K562 (cell line): Measurements from ENCODE around the gene NUDT1. TPM values are rescaled to one million over a fixed set of nuclear protein-coding genes. Genes with fewer than 3 reads are reported as not detected.

Source experiments
- CBX3 ChIP-seq, 2 experiments: IDR thresholded peaks; 1 replicate in 1 of 2; 2 replicates in 1 of 2; pipeline ENCODE4 v1.6.1; 2012; ENCODE audit warnings: inconsistent platforms in 2 of 2, low read length in 2 of 2, borderline replicate concordance in 1 of 2, control low read depth in 1 of 2
- CTCFL ChIP-seq: IDR thresholded peaks from 2 replicates; pipeline ENCODE4 v1.6.1; 2011; ENCODE audit warnings: borderline replicate concordance, low read depth, mild to moderate bottlenecking, moderate library complexity, low read length; ENCODE audit not compliant: insufficient read depth, poor library complexity, severe bottlenecking
- GABPB1 ChIP-seq: sonication (generic); formaldehyde crosslinking; IDR thresholded peaks from 2 replicates; pipeline ENCODE4 v1.8.0; 2022; ENCODE audit warnings: mild to moderate bottlenecking, missing genetic modification reagents
- HMG20B ChIP-seq: fragments of 250-450 bp; sonication (Bioruptor Pico); IDR thresholded peaks from 2 replicates; pipeline ENCODE4 v1.5.0; 2021; ENCODE audit warnings: mild to moderate bottlenecking
- HMGN3 ChIP-seq: IDR thresholded peaks from 2 replicates; pipeline ENCODE4 v1.6.1; 2011; ENCODE audit warnings: borderline replicate concordance, low read depth, mild to moderate bottlenecking, mixed read lengths, low read length; ENCODE audit not compliant: insufficient read length; ENCODE audit errors: extremely low read depth
- JUND ChIP-seq, 2 experiments: IDR thresholded peaks; 2 replicates in 1 of 2; 3 replicates in 1 of 2; pipeline ENCODE4 v1.6.1; 2011; ENCODE audit warnings: borderline replicate concordance in 2 of 2, low read depth in 2 of 2, low read length in 2 of 2, improper control_type of control experiment in 1 of 2, missing biosample characterization in 1 of 2, missing genetic modification characterization in 1 of 2, missing genetic modification reagents in 1 of 2
- KAT2B ChIP-seq: IDR thresholded peaks from one replicate; pipeline ENCODE4 v1.6.1; 2012; ENCODE audit warnings: low read depth, mild to moderate bottlenecking, control low read depth, inconsistent platforms, low read length, moderate library complexity
- MBD2 ChIP-seq: sonication (generic); IDR thresholded peaks from 2 replicates; pipeline ENCODE4 v1.6.1; 2016; ENCODE audit warnings: low read depth, borderline replicate concordance
- MED1 ChIP-seq: sonication (generic); formaldehyde crosslinking; IDR thresholded peaks from 2 replicates; pipeline ENCODE4 v1.8.1; 2023; ENCODE audit warnings: missing genetic modification reagents, borderline replicate concordance
- MTA1 ChIP-seq: fragments of 450-650 bp; IDR thresholded peaks from 2 replicates; pipeline ENCODE4 v1.6.1; 2017; ENCODE audit warnings: borderline replicate concordance
- NBN ChIP-seq: fragments of 450-650 bp; IDR thresholded peaks from 2 replicates; pipeline ENCODE4 v1.6.1; 2016; ENCODE audit warnings: low read depth, mild to moderate bottlenecking
- PHF8 ChIP-seq: fragments of 200-600 bp; sonication (generic); IDR thresholded peaks from 2 replicates; pipeline ENCODE4 v1.6.1; 2012; ENCODE audit warnings: mixed run types, mild to moderate bottlenecking, inconsistent platforms, low read length, moderate library complexity, borderline replicate concordance
- POLR2AphosphoS5 ChIP-seq: IDR thresholded peaks from 2 replicates; pipeline ENCODE4 v1.6.1; 2011; ENCODE audit warnings: mild to moderate bottlenecking, low read depth, low read length, moderate library complexity; ENCODE audit not compliant: control insufficient read depth, insufficient read depth
- PTRF ChIP-seq: fragments of 450-650 bp; IDR thresholded peaks from 2 replicates; pipeline ENCODE4 v1.6.1; 2016; ENCODE audit warnings: mild to moderate bottlenecking, missing genetic modification characterization, missing compliant biosample characterization
- RNF2 ChIP-seq: sonication (generic); IDR thresholded peaks from 2 replicates; pipeline ENCODE4 v1.6.1; 2016
- SMAD2 ChIP-seq: fragments of 150-350 bp; IDR thresholded peaks from 2 replicates; pipeline ENCODE4 v1.6.1; 2014; ENCODE audit warnings: low read depth, mild to moderate bottlenecking, low read length
- ZNF175 ChIP-seq: fragments of 200-800 bp; sonication (Bioruptor generic); IDR thresholded peaks from 2 replicates; pipeline ENCODE4 v1.6.1; 2016; ENCODE audit warnings: low read depth, mild to moderate bottlenecking, missing genetic modification characterization, missing compliant biosample characterization
- ZNF717 ChIP-seq: fragments of 250-450 bp; sonication (Bioruptor Pico); IDR thresholded peaks from 2 replicates; pipeline ENCODE4 v1.5.0; 2021
- ZNF75A ChIP-seq: fragments of 450-650 bp; formaldehyde crosslinking; IDR thresholded peaks from 2 replicates; pipeline ENCODE4 v1.4.0; 2020; ENCODE audit warnings: mild to moderate bottlenecking
- polyA plus RNA-seq, 8 experiments: library from polyadenylated mRNA; depleted of rRNA in 4 of 8; stranded (reverse) in 5 of 8; unstranded in 3 of 8; fragments of >200 nt; fragmentation: Nextera tagmentation in 2 of 8; fragmentation: Illumina TruSeq in 1 of 8; extraction: Ambion mirVana in 2 of 8; extraction: Trizol in 1 of 8; gene quantifications; 2 replicates each; pipeline versions ENCODE4 v1.2.1 to v1.2.3, GENCODE V29; 2011 to 2014; ENCODE audit warnings: inconsistent platforms in 1 of 8, missing spikeins in 1 of 8
- total RNA-seq, 7 experiments: library from RNA; depleted of rRNA in 6 of 7; stranded (reverse); fragments of >200 nt in 6 of 7; fragmentation: Illumina TruSeq in 2 of 7; extraction: Trizol in 2 of 7; gene quantifications; 2 replicates each; pipeline versions ENCODE4 v1.2.1 to v1.2.3, GENCODE V29; 2011 to 2021; ENCODE audit warnings: low replicate concordance in 1 of 7
- TF ChIP-seq, protein P1 (sequence below): sonication (generic); formaldehyde crosslinking; IDR thresholded peaks from 2 replicates; pipeline ENCODE4 v1.8.0; 2022; ENCODE audit warnings: missing genetic modification reagents, mild to moderate bottlenecking, moderate library complexity, borderline replicate concordance
- TF ChIP-seq, protein P2 (sequence below), 2 experiments: fragments of 450-650 bp in 1 of 2; IDR thresholded peaks; 2 replicates each; pipeline ENCODE4 v1.6.1; 2011 to 2017; ENCODE audit warnings: low read depth in 2 of 2, antibody characterized with exemption in 1 of 2, borderline replicate concordance in 1 of 2, low read length in 1 of 2, mild to moderate bottlenecking in 1 of 2, mixed read lengths in 1 of 2; ENCODE audit not compliant: control insufficient read depth in 1 of 2

NUDT1 gene
- total and polyA plus RNA-seq, 9 of the 15 experiments (the other 6 are each of a cell fraction or from before 2014, with no cell fraction given) = 5.3 to 73.3 (median 29.6) TPM

DNA sequence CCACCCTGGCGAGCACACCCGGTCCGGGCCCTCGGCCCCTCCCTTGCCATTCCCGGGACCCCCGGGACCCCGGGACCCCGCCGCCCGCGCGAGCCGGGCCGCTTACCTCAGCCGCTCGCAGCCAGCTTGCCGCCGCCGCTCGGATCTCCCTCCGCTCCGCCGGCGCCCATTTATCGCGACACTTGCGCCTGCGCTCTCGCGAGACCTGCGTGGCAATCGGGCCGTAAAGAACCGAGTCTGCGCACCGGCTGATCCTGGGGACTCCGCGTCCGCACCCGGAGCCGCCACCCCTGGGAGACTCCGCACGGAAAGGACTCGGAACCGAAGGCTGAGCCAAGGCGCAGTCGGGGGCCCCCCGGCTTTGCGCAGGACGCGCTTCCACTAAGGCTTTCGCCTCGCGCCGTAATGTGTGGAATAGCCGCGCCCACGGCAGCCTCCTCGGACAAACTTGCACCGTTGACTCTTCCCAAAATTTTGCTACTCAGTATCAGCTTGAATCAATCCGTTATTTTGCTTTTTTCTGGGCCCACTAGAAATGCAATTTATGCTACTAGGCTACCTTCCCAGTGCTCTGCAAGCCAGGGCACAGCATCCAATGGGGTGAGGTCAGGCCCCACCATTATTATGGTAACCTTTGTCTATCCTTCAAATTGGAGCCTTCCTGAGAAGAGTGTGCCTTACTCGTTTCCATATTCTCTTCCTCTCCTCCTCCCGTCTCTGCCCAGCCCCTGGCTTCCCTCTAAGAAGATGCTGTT, 9.1 kb upstream of the NUDT1 start, which contains the start of gene MAD1L1 (continued):
- TF ChIP-seq, protein P1, sequence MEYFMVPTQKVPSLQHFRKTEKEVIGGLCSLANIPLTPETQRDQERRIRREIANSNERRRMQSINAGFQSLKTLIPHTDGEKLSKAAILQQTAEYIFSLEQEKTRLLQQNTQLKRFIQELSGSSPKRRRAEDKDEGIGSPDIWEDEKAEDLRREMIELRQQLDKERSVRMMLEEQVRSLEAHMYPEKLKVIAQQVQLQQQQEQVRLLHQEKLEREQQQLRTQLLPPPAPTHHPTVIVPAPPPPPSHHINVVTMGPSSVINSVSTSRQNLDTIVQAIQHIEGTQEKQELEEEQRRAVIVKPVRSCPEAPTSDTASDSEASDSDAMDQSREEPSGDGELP (CRISPR knock-in tag) = peak; percentile 81
- TF ChIP-seq SMAD2 (no peak), MED1 (CRISPR knock-in tag) (no peak), ZNF717 (CRISPR knock-in tag) (no peak), JUND (IDR thresholded peaks at IDR 0.05; ENCODE audit: borderline replicate concordance, low read depth, low read length) (peak; percentile 26; the same call in 1 of the 2 replicates), JUND (tag; IDR thresholded peaks at IDR 0.05; ENCODE audit: borderline replicate concordance, low read depth, low read length) (no peak; the same call in 2 of the 3 replicates), ZNF75A (CRISPR knock-in tag) (no peak), NBN (0 out of 2 replicates have a peak, but pooled peaks have one; percentile 21), POLR2AphosphoS5 (peak; percentile 80), PHF8 (peak; percentile 69; the same call in 1 of the 2 replicates), RNF2 (peak; percentile 62; the same call in 1 of the 2 replicates), KAT2B (no peak), CTCFL (no peak), GABPB1 (CRISPR knock-in tag) (peak; percentile 69; the same call in 1 of the 2 replicates), ZNF175 (CRISPR knock-in tag) (no peak), MTA1 (peak; percentile 75; the same call in 1 of the 2 replicates), PTRF (tag) (no peak), HMG20B (CRISPR knock-in tag) (no peak), MBD2 (no peak), HMGN3 (peak; percentile 81), CBX3 (IDR thresholded peaks at IDR 0.05; ENCODE audit: borderline replicate concordance in 1 of 2, low read length in 2 of 2) (no peak)
- TF ChIP-seq, protein P2, sequence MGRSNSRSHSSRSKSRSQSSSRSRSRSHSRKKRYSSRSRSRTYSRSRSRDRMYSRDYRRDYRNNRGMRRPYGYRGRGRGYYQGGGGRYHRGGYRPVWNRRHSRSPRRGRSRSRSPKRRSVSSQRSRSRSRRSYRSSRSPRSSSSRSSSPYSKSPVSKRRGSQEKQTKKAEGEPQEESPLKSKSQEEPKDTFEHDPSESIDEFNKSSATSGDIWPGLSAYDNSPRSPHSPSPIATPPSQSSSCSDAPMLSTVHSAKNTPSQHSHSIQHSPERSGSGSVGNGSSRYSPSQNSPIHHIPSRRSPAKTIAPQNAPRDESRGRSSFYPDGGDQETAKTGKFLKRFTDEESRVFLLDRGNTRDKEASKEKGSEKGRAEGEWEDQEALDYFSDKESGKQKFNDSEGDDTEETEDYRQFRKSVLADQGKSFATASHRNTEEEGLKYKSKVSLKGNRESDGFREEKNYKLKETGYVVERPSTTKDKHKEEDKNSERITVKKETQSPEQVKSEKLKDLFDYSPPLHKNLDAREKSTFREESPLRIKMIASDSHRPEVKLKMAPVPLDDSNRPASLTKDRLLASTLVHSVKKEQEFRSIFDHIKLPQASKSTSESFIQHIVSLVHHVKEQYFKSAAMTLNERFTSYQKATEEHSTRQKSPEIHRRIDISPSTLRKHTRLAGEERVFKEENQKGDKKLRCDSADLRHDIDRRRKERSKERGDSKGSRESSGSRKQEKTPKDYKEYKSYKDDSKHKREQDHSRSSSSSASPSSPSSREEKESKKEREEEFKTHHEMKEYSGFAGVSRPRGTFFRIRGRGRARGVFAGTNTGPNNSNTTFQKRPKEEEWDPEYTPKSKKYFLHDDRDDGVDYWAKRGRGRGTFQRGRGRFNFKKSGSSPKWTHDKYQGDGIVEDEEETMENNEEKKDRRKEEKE (IDR thresholded peaks at IDR 0.05; ENCODE audit: borderline replicate concordance in 1 of 2, control insufficient read depth in 1 of 2, low read depth in 2 of 2, low read length in 1 of 2) = no peak
